Chondrocyte (in vitro differentiated cells): ENCODE measurements around the gene CUEDC1. TPM values are rescaled to one million over a fixed set of nuclear protein-coding genes. Genes with fewer than 3 reads are reported as not detected.

ENCODE experiments used
- DNase-seq: peaks from one replicate; pipeline ENCODE4 v3.0.0; 2021; ENCODE audit warnings: mixed read lengths, low spot score
- H3K27ac Mint-ChIP-seq: one replicate; pipeline ENCODE4 v1.8.0; 2021; ENCODE audit warnings: mild to moderate bottlenecking, moderate library complexity, mixed read lengths; ENCODE audit not compliant: unreplicated experiment
- H3K27me3 Mint-ChIP-seq: 2 replicates; pipeline ENCODE4 v1.8.0; 2021; ENCODE audit warnings: low read depth, mixed read lengths
- H3K36me3 Mint-ChIP-seq: 2 replicates; pipeline ENCODE4 v1.8.0; 2021; ENCODE audit warnings: low read depth, mixed read lengths
- H3K4me1 Mint-ChIP-seq: 2 replicates; pipeline ENCODE4 v1.8.0; 2021; ENCODE audit warnings: low read depth, mild to moderate bottlenecking, mixed read lengths
- H3K4me3 Mint-ChIP-seq: one replicate; pipeline ENCODE4 v1.8.0; 2021; ENCODE audit warnings: mild to moderate bottlenecking, moderate library complexity, mixed read lengths; ENCODE audit not compliant: unreplicated experiment
- H3K9me3 Mint-ChIP-seq: 2 replicates; pipeline ENCODE4 v1.8.0; 2021; ENCODE audit warnings: low read depth, mixed read lengths
- total RNA-seq: library from RNA; stranded (reverse); gene quantifications from 3 replicates; pipeline ENCODE4 v1.2.1, GENCODE V29; 2021
- TF ChIP-seq, protein P1 (sequence below): fragments of 200-600 bp; sonication (generic); IDR thresholded peaks from 2 replicates; pipeline ENCODE4 v1.5.0; 2021; ENCODE audit warnings: antibody characterized with exemption, mild to moderate bottlenecking, moderate library complexity

CUEDC1 gene
- total RNA-seq, 1 donor from 2014 or later, result 41.9 TPM

DNA sequence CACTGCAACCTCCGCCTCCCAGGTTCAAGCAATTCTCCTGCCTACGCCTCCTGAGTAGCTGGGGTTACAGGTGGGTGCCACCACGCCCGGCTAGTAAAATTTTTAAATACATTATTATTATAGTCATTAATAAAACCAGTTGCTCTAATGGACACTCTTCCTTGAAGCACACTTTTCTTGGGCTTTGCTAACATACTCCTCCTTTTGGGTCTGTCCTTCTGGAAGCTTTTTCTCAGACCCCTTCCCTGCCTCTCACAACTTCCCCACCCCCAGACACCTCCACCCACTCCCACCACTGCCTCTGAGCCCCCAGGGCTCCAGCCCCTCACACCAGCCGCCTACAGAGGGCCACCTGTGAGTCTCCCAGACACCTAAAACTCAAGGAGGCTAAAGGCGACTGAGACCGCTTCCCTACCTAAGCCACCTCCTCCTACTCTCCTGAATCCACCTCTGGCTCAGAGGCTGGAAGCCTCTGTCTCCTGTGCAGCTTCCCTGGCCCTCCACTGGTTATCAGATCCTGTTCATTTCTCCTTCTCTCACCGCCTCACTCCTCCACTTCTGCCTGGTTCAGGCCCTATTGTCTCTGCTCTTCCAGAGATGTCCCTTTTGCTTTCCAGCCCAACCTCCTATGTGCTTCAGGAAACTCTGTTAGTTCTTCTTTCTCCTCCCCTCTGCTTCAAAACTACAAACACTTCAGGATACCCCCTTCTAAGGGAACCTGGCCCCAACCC, 2.1 kb upstream of the CUEDC1 start:
- H3K27me3 Mint-ChIP-seq, result no peaks in the 10 kb centered on the region
- H3K27ac Mint-ChIP-seq, result no peak overlapping the region
- H3K4me3 Mint-ChIP-seq, result no peak overlapping the region

DNA sequence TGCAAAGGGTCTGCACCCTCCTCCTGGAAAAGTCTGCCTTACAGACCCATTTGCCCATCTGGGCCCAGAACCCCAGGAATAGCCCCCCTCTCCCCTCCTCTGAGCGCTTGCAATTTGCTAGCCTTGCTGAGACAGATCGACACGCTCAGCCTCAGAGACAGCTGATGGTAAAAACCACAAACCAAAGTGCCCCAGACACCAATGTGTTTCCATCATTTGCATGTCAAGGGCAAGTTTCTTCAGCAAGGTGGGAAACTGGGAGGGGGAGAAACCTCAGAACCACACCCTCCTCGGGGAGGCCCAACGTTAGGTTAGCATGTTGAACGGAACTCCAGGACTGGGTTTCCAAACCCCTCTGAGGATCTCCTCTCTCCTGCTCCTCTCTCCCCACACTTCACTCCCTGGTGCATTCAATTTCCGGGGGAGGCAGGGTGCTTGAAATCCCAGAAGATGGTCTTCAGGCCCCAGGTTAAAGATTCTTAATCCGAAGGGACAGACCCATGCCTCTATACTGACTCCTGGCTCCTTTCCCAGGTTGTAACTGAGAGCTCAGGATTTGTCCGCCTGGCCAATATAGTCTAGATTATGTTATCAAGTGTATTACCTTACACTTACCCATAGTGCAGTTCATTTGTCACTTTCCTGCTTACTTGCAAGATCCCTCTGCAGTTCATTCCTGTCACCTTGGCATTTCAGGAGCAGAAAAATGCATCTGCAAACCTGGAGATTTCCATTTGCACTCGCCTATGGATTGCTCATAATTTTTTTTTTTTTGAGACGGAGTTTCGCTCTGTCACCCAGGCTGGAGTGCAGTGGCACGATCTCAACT, 1.3 kb upstream of the CUEDC1 start:
- peaks cover 33% of the 10 kb centered on the region for H3K4me1 Mint-ChIP-seq
- TF ChIP-seq, protein P1, sequence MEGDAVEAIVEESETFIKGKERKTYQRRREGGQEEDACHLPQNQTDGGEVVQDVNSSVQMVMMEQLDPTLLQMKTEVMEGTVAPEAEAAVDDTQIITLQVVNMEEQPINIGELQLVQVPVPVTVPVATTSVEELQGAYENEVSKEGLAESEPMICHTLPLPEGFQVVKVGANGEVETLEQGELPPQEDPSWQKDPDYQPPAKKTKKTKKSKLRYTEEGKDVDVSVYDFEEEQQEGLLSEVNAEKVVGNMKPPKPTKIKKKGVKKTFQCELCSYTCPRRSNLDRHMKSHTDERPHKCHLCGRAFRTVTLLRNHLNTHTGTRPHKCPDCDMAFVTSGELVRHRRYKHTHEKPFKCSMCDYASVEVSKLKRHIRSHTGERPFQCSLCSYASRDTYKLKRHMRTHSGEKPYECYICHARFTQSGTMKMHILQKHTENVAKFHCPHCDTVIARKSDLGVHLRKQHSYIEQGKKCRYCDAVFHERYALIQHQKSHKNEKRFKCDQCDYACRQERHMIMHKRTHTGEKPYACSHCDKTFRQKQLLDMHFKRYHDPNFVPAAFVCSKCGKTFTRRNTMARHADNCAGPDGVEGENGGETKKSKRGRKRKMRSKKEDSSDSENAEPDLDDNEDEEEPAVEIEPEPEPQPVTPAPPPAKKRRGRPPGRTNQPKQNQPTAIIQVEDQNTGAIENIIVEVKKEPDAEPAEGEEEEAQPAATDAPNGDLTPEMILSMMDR, result no peak

More for the DNA sequence above, 2.1 kb upstream of the CUEDC1 start:
- H3K9me3 Mint-ChIP-seq, result no peaks in the 10 kb centered on the region
- no peaks in the 10 kb centered on the region for H3K36me3 Mint-ChIP-seq
- H3K4me1 Mint-ChIP-seq, result peaks cover 27% of the 10 kb centered on the region
- TF ChIP-seq, protein P1, result no peak
- no peak for DNase-seq

DNA sequence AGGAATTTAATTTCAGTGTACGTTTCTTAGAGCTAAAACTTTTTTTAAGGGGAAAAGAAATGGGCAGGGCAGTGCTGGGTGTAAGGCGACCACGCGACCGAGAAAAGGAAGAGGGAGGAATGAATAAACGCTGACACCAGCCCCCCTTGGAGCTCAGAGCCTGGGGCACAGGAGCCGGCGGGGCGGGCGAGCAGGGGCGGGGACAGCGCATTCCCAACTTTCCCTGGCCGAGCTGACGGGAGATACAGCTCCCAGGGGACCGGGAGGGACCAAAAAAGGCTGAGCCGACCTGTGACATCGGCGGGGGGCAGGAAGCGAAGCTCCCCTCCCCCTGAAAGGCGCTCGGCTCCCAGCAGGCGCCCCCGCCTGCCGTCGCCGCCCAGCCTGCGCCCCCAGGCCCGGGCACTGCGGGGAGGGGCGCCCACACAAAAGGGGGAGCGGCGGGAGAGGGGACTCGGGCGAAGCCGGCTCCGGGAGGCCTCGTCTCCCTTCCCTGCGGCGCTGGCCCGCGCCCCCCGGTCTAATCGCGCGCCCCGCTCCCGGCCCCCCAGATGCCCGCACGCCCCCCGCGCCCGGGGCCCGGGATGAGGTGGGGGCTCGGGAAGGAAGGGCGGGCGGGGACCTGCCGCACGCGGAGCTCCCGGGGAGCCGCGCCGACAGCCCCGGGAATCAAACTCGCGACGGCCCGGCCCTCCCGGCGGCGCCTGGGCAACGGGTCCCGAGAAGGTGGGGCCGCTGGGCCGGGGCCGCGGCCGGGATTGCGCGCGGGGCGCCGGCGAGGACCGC, 622 bp downstream of the CUEDC1 start:
- no peaks in the 10 kb centered on the region for H3K9me3 Mint-ChIP-seq
- no peaks in the 10 kb centered on the region for H3K36me3 Mint-ChIP-seq
- H3K4me1 Mint-ChIP-seq, result peaks cover 51% of the 10 kb centered on the region
- H3K4me3 Mint-ChIP-seq, result peak overlapping the region; percentile 74
- H3K27ac Mint-ChIP-seq, result peak overlapping the region; percentile 90
- H3K27me3 Mint-ChIP-seq, result no peaks in the 10 kb centered on the region
- no peak for DNase-seq
- TF ChIP-seq, protein P1, result no peak

More for the DNA sequence above, 1.3 kb upstream of the CUEDC1 start:
- Mint-ChIP-seq H3K4me3 (peak overlapping the region; percentile 62), H3K27me3 (no peaks in the 10 kb centered on the region), H3K9me3 (no peaks in the 10 kb centered on the region), H3K36me3 (no peaks in the 10 kb centered on the region), H3K27ac (peak overlapping the region; percentile 1)
- DNase-seq, result no peak

DNA sequence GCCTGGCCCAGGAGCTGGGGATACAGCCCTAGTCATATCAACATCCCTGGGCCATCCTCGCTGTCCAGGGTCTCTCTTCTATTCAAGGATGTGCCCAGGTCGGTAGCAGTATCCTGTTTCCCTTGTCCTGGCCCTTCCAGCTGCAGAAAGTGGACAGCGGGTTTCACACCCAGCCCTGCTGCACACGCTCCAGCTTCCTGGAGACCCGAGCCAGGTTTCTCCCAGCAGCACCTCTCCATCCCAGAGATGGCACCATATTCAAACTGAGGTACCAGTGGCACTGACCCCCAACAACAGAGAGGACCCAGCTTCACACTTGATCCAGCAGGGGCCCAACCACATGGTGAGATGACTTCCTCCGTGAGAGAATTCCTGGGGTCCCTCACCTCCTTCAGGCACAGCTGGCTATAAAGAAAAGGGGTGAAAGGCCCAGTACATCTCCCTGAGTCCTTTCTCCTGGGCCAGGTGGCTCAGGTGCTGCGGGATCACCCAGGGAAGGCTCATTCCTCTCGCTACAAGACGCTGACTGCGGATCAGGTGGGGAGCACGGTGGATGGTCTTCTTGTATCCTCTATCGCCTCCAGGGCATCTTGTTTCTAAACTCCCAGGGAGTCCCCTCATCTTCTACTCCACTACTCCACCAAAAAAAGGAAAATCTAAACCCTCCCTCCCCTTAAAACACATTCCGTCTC, 1.4 kb downstream of the CUEDC1 start:
- no peaks in the 10 kb centered on the region for H3K9me3 Mint-ChIP-seq
- H3K27me3 Mint-ChIP-seq, result no peaks in the 10 kb centered on the region

More for the DNA sequence above, 1.4 kb downstream of the CUEDC1 start:
- Mint-ChIP-seq H3K27ac (peak overlapping the region; percentile 90), H3K4me1 (peaks cover 58% of the 10 kb centered on the region), H3K4me3 (peak overlapping the region; percentile 74), H3K36me3 (no peaks in the 10 kb centered on the region)
- TF ChIP-seq, protein P1, result no peak
- DNase-seq, result no peak
